NCI-H226 (cell line): ENCODE results near the gene ZCCHC3.
"Not testable (repeated sequence)": the region's sequence is repeated elsewhere in the genome, so short reads cannot be mapped to it uniquely, and the experiment has no call there.

ENCODE experiments used
- DNase-seq: peaks from one replicate; pipeline ENCODE4 v3.0.0-alpha.2; 2015

ZCCHC3 gene

GRCh38 chr20:316316-317068 lies 19.1 kb downstream of the ZCCHC3 start:
- no peak for DNase-seq

- DNase-seq = peak; percentile 61
Observed at GRCh38 chr20:324177-325044, 27.0 kb downstream of the ZCCHC3 start.

GRCh38 chr20:325045-325888 lies 27.9 kb downstream of the ZCCHC3 start, which contains the start of gene SOX12:
TSS of gene SOX12 (plus strand) at chr20:325552. CDS start at chr20:325925, 373 bp downstream.
- DNase-seq = peak; percentile 66

- peak; percentile 7 for DNase-seq
Observed at GRCh38 chr20:325889-326644, 28.7 kb downstream of the ZCCHC3 start.

- no peak for DNase-seq
Observed at GRCh38 chr20:326645-327185, 29.3 kb downstream of the ZCCHC3 start.

- DNase-seq = peak; percentile 71
Observed at GRCh38 chr20:327186-328026, 30.0 kb downstream of the ZCCHC3 start.

GRCh38 chr20:328027-328974 lies 30.9 kb downstream of the ZCCHC3 start:
- DNase-seq = no peak

- no peak for DNase-seq
Observed at GRCh38 chr20:328975-329695, 31.8 kb downstream of the ZCCHC3 start.

- no peak for DNase-seq
Observed at GRCh38 chr20:329851-330232, 32.5 kb downstream of the ZCCHC3 start.

GRCh38 chr20:330233-331149 lies 33.1 kb downstream of the ZCCHC3 start:
- peak; percentile 2 for DNase-seq

GRCh38 chr20:334578-334977 lies 37.2 kb downstream of the ZCCHC3 start:
- DNase-seq = no peak

- not testable (repeated sequence) for DNase-seq
Observed at GRCh38 chr20:336040-336439, 38.7 kb downstream of the ZCCHC3 start.

- peak; percentile 78 for DNase-seq
Observed at GRCh38 chr20:341682-342081, 44.3 kb downstream of the ZCCHC3 start.

- no peak for DNase-seq
Observed at GRCh38 chr20:343107-343506, 45.7 kb downstream of the ZCCHC3 start.

GRCh38 chr20:346033-346639 lies 48.8 kb downstream of the ZCCHC3 start:
- DNase-seq = no peak

GRCh38 chr20:346640-347316 lies 49.4 kb downstream of the ZCCHC3 start, which contains the start of gene NRSN2:
TSS of gene NRSN2 (plus strand) at chr20:347111. CDS start at chr20:349644, 2,533 bp downstream.
- DNase-seq = no peak

GRCh38 chr20:347317-347639 lies 49.9 kb downstream of the ZCCHC3 start:
- DNase-seq = no peak
